8988T (cell line): ENCODE measurements around the gene ZMYND12.

Experiments
- DNase-seq: peaks from one replicate; pipeline ENCODE4 v3.0.0; 2011

The ZMYND12 gene

DNA sequence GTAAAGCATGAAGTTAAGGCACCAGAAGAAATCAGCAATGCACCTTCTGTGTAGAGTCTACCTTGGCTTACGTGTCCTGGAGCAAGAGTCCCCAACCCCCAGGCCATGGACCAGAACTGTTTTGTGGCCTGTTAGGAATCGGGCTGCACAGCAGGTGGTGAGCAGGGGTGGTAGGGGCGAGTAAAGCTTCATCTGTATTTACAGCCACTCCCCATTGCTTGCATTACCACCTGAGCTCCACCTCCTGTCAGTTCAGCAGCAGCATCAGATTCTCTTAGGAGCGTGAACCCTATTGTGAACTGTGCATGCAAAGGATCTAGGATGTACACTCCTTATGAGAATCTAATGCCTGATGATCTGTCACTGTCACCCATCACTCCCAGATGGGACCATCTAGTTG is 21.5 kb downstream of the ZMYND12 start:
- no peak for DNase-seq

GRCh38 chr1:42433369-42433768 is 22.5 kb downstream of the ZMYND12 start:
- no peak for DNase-seq

GRCh38 chr1:42432714-42433113 is 23.1 kb downstream of the ZMYND12 start:
- no peak for DNase-seq

DNA sequence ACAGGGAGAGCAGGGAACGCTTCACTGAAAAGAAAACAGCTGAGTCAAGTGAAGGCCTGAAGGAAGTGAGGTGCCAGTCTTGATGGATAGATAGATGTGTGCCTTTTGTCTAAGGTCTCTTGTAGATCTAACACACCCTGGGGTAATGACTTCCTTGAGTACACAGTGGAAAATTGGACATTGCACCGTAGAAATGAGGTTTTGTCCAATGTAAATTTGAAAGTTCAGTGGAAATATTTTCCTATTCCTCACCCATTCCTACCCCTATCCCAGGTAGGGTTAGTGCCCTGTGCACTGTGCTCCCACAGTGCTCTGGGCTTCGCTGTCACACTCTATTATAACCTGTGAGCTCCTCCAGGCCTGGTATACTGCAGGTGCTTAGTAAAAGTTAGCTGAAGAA is 24.3 kb downstream of the ZMYND12 start:
- no peak for DNase-seq

DNA sequence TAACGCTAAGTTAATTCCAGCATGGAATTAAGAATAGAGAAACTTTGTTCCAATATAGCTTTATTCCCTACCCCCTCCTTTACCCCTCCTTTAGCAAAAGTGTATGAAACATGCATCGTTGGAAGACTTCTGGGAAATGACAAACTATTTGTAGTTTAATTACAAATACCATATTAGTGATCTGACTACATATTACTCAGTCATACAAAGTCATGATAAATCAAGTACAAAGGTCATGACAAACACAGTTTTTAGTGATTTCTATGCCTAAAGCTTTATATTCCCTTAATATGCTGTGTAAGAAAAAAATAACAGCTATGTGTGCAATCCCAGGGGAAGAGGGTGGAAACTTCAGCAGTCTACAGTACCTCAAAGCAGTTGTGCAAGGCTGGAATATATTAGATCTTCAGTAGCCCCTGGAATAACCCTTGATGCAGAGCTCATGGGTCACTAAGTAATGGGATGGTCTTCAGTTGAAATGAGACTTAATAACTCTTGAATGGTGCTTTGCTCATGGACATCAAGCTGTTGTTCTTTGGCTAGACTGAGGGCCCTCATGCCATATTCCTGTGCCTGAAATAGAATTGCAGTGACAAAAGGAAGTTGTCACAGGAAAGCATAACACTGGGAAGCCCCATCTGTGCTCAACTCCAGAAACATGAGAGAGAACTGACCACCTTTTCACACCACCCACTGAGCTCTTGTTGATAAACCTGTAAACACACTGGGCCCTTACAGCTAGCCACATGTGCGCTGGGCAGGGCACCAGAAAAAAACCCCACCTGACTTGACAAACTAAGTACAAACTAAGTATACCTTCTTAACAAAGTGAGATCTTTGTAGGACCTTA is 25.3 kb downstream of the ZMYND12 start:
- no peak for DNase-seq

DNA sequence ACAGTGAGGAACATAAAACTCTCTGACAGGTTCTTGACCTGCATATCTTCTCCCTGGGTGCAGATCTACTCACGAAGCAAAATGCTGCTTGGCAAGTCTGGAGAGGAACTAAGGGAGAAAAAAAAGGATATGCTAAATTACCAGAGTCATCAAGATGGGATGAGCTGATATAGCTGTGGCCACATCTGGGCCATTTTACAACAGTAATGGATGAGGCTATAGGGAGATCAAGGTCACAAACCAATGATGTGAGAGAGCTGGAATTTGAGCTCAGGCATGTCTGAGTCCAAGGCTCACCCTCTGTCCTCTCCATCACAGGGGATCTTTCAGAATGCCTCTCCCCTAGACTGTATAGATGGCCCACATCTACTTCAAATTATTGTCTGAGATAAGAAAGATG is 26.2 kb downstream of the ZMYND12 start:
- DNase-seq: no peak

GRCh38 chr1:42427240-42427639 is 28.6 kb downstream of the ZMYND12 start:
- DNase-seq: no peak

DNA sequence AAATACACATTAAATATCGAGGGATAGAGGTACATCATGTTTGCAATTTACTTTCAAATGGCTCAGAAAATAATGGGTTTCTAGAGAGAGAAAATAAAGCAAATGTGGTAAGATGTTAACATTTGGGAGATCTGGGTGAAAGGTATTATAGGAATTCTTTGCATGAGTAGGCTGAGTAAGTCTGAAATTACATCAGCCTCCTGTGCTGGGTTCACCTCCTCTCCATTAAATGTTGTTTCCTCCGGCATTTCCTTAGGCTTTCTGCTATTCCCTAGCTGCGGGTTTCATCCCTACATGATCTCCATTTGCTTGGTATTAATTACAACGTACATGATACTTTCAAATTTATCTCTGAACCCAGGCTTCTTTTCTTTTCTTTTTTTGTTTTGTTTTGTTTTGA is 31.6 kb downstream of the ZMYND12 start:
- no peak for DNase-seq

DNA sequence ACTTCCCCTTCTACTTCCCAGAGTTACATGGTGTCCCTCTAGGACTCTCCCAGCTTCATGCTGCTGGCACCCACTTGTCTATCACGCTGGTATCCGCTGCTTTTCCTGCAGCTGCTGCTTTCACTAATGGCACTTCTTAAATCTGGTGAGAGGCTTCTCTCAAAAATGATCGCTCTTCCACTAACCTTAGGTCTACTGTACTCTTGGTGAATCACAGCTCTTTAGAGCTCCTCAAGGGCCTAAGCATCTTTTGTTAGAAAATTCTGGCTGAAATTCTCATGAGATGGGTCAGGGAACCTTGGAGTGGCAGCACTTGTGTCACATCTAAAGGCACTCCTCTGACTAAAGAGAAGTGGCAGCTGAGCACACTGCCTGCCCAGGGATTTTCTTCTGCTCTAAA is 32.1 kb downstream of the ZMYND12 start:
- DNase-seq: no peak

- no peak for DNase-seq
Observed at GRCh38 chr1:42422737-42423136, 33.1 kb downstream of the ZMYND12 start.

- DNase-seq: no peak
Observed at GRCh38 chr1:42420911-42421585, 34.8 kb downstream of the ZMYND12 start.

- no peak for DNase-seq
Observed at GRCh38 chr1:42420121-42420520, 35.7 kb downstream of the ZMYND12 start.

DNA sequence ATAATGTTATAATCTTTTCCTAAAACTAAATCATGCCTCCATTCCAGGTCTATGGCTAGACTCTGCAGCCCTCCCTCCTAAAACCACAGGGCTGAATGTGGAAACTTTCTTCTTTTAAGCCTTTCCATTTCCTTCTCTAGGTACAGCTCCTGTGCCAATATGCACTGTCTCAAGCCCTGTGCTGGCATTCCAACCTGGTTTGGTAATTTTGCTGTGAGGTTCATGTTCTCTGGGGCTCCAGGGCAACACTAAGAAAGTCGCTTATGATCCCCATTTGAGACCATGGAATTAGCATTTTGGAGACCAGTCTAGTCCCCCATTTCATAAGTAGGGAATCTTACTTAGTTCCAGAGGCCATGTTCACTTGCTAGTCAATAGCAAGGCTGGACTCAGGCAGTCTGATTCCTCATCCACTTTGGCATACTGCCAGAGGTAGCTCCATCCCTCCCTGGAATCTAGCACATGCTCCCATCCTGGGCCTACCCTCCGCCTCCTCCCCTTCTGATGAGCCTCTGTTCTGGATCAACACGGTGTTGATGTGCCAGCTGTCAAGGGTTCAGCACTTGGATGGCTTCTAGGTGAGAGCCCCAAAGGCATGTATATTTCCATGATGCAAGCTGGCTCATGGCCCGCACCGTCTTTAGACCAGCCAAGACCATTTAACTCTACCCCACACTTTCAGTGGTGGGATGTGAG is 36.5 kb downstream of the ZMYND12 start:
- DNase-seq: no peak

DNA sequence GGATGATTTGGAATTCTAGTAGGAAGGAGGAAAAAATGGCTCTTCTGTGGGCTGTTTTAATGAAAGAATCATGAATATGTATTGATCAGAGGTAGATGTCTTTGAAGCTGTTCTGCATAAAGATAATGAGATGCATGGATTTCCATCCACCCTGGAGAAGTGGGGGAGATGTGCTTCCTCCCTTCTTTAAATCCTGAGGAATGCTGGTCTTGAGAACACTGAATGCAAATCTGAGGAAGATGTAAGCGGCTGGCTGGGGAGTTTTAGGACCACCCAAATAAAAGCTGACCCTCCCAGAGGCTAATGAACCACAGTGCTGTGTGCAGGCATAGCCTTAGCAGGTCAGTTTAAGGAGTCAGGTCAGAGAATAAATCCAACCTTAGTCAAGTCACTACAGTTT is 37.3 kb downstream of the ZMYND12 start:
- DNase-seq: no peak

- no peak for DNase-seq
Observed at GRCh38 chr1:42417166-42417565, 38.7 kb downstream of the ZMYND12 start.

DNA sequence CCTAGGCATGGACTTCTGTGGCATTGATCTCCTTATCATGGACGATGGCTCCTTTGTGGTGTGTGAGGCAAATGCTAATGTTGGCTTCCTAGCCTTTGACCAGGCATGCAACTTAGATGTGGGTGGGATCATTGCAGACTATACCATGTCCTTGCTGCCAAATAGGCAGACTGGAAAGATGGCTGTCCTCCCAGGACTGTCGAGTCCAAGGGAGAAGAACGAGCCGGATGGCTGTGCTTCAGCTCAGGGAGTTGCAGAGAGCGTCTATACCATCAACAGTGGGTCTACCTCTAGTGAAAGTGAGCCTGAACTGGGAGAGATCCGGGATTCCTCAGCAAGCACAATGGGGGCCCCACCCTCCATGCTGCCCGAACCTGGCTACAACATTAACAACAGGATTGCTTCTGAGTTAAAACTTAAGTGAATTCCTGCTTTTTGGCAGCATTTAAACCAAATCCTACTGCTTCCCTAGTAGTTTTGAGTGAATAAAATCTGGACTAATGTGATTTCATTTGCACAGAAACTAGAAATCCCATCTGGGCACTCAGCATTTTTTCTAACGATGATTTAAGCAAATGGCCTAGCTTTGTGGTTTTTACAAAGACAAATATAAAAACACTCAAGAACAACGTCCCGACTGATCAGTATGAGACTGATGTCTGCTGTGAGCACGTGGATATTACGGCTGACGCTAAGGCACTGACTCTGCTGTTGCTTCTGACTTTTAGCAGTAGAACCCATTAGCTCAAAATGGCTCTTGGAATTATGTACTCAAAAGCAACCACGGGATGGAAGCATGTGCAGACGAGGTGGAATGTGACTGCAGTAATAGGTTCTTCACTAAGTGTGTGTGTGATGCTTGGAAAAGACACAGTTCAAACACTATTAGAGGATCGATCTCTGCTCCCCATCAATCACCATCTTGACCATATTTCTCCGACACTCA is 41.0 kb downstream of the ZMYND12 start:
- no peak for DNase-seq

DNA sequence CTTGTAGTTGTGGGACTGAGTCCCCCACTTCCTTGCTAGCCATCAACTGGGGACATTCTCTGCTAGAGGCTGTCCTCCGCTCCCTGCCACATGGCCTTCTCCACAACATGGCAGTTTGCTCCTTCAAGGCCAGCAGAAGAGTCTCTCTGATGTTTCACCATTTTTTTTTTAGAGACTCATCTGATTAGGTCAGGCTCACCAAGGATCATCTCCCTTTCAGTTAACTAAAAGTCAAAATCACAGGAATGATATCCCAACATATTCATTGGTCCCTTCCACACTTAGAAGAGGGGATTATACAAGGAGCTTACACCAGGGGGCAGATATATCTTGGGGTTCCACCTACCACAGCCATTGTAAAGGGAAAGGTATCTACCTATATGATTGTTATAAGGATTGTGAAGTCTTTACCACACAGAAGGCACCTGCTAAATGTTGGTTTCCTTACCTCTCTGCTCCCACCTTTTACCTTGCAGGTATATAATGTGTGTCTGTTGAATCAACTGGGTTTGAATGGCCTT is 51.9 kb downstream of the ZMYND12 start:
- no peak for DNase-seq

DNA sequence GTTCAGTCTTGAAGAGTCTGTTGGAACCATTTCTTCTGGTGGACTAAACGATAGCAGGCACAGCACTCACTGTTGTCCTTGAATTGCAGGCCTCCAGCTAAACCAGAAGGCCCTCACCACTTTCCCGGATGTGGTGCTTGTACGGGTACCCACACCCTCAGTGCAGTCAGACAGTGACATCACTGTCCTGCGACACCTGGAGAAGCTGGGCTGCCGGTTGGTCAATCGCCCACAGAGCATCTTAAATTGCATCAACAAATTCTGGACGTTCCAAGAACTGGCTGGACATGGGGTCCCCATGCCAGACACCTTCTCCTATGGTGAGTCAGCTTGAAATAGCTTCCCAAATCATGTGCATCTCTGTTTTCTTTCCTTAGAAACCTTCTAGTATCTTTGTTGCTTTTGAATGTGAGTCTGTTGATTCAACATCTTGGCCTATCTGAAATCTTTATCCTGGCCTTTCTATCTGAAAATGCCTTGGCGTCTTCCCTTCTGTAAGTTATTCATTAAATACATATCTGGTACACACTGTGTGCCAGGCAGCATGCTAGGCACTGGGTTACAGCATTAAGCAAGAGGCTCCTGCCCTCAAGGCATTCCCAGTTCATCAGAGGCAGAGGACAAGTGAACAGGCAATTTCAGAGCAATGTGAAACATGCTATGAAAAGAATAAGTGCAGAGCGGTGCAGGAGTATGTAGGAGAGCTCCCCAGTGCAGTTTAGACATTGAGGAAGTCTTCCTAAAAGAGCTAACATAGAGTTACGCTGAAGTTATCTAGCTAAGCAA is 56.3 kb downstream of the ZMYND12 start:
- DNase-seq: no peak

- DNase-seq: no peak
Observed at GRCh38 chr1:42392967-42393848, 62.6 kb downstream of the ZMYND12 start.

DNA sequence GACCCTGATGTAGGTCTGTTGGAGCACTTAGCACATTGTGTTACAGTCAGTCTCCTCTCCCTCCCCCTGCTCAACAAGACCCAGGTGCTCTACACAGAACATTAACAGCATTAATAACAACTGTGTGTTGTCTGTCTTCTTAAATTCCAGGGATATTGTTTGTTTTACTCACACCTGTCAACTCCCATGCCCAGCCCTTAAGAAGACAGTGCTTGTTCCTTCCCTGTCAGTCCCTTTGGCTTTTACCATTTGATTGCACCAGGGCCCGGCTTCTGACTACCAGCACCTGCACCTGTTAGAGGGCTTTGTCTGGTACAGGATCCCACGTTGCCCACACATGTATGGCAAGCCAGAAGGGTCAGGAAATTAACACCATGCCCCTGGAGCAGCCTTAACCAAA is 63.6 kb downstream of the ZMYND12 start:
- DNase-seq: no peak

- DNase-seq: no peak
Observed at GRCh38 chr1:42386051-42386450, 69.8 kb downstream of the ZMYND12 start.
